GM18517 (cell line): ENCODE data around the gene RAI1.
A peak's percentile ranks its signal among the peaks of the same experiment; 100 is the strongest.

Experiments used
- ATAC-seq: cut with Tn5 transposase; IDR thresholded peaks from one replicate; pipeline ENCODE4 v1.9.1; 2021; ENCODE audit warnings: mild to moderate bottlenecking, moderate library complexity; ENCODE audit not compliant: unreplicated experiment

Gene RAI1

DNA sequence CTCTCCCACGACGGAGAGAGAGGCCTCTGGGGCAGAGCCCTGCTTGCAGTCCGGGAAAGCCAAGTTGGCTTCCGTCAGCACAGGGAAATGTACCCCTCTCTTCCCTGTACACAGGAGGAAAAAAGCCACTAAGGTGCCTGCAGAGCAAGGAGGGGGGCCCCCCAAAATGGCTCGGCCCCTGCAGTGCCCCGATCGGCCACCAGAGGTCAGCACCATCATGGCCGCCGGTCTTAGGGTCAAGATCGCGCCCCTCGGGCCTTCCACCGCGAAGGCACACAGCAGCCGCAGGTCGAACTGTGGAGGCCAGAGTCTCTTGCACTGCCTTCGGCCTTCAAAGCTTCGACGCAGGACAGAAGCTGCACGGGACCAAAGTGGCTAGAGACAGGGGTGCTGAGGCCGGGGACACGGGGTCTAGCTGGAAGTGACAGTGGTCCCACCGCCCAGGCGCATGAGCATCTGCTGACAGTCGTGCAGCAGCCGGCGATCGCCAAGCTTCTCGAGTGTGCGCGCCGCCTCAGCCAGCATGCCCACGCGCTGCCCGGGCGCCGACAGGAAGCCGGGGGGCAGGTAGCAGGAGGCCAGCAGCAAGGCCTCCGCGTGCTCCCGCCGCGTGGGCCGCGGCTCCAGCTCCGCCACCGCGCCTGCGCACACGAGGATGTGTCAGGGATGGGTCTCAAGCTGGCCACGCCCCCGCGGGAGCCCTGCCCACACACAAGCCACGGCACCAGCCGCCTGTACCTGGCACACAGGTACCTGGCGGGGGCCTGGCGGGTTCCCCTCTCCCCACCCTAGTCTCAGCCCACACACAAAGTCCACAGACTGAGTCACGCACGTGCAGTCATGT lies 131.2 kb downstream of the RAI1 start:
- ATAC-seq: no peak

DNA sequence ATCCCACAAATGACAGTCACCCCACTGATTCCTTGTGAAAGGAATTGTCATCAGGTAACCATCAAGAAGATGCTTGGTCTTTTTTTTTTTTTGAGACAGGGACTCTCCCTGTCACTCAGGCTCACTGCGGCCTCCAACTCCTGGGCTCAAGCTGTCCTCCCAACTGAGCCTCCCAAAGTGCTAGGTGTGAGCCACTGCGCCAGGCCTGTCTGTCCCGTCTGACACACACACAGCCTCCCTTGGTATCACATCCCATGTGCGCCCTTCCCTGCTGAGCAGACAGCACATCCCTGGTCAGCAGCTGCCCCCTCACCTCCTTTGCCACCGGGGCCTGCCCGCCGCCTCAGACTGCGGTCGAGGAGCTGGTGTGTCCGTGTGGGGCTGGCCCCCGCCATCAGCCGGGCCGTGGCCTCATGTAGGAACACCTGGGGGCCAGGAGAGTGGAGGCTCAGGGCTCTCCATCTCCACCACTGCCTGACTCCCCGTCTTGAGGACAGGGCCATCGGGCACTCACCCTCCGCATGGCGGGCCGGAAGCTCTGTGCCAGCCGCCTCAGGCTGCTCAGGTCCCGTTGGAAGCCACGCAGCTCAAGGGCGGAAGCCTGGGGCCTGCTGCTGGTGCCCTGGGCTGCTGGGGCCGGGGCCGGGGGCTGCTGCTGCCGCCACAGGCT lies 131.9 kb downstream of the RAI1 start:
- ATAC-seq: no peak

DNA sequence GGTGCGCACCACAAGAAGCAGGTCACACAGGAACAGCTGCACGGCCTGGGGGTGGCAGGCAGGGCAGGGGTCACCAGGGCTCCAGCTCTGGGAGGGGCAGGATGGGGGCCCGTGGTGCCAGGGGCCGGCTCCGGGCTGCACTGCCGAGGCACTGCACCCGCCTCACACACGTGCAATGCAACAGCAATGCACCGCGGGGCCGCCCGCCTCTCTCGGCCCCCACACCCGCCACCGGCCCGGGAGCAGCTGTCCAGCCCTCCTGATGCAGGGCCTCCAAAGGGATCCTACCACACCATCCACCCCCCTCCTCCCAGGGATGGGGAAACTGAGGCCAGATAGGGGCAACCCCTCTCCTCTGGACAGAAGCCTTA lies 132.5 kb downstream of the RAI1 start:
- no peak for ATAC-seq

DNA sequence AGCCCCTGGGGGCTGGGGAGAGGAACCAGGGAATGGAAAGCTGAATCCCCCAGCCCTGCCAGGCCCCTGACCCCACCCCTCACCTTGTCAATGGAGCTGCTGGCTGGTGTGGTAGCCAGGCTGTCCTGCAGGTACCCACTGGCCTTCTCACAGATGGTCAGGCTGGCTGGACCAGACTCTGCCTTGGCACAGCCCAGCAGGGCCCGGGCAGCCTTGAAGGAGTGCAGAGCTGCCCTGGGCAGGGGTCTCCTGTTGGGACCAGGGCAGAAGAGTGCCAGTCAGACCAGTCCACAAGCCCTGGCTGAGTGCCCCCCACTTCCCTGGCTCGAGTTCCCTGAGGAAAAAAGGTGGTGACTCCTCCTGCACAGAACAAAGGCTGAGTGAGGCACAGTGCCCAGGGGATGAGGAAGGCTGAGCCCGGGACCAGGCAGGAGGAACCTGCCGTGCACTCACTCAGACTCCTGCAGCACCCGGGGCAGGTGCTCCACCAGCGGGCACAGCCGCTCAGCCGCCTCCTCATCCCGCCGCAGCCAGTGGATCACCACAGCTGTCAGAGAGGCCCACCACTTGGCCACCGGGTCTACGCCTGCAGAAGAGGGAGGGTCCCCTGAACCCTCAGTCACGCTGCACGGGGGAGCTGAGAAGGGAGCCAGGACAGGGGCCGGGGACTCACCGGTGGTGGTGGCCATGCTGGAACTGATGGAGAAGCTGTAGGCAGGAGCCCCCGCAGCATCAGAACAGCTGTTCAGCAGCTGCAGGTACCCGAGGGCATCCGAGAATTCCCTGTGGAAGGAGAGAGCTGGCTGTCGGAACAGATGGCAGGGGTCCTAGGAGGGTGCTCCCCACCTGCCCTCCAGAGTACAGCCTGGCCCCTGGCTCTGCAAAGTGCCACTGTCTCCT lies 133.2 kb downstream of the RAI1 start:
- no peak for ATAC-seq

DNA sequence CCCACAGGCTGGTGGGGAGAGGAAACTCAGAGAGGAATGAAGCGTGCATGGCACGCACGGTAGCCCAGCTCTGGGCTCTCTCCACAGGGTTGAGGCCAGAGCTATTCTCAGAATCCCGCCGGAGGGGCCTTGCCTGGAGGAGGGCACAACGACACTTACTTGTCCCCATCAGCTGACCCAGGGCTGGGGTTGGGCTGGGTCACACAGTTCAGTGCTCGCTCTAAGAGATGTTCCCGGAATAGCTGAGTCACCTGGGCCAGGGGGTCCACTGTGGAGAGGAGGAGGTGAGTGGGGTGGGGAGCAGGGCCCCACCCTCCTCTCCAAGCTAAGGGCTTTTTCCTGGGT lies 133.8 kb downstream of the RAI1 start:
- no peak for ATAC-seq

DNA sequence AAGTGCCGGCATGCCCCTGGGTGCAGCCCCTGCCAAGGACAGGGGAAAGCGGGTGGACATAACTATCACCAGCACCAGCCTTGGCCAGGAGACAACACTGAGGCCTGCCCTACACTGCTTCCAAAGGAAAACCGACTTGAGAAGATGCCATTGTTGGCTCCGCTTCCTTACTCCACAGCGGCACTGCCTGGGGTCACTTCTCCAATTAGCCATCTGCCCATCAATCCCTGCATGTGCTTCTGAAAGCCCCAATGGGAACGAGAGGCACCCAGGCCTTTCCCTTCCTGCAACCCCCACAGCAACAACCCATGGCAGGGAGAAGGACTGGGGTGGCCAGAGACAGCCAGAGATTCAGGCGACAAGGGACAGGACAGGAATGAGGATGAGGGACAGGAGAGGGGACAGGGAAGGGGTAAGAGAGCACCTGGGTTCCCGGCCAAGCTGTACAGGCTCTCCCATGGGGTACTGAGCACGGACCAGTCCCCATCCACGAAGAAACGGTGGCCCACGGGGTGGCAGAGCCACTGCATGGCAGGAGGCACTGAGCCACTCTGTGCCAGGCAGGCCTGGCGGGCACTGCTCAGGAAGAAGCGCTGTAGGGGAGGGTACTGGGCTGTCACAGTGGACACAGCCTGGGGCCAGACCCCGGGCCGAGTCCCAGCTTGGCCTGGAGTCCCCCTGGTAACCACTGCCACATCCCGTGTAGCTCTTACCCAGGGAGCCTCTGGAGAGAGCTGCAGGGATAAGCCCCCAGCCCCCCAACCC lies 134.4 kb downstream of the RAI1 start:
- no peak for ATAC-seq

DNA sequence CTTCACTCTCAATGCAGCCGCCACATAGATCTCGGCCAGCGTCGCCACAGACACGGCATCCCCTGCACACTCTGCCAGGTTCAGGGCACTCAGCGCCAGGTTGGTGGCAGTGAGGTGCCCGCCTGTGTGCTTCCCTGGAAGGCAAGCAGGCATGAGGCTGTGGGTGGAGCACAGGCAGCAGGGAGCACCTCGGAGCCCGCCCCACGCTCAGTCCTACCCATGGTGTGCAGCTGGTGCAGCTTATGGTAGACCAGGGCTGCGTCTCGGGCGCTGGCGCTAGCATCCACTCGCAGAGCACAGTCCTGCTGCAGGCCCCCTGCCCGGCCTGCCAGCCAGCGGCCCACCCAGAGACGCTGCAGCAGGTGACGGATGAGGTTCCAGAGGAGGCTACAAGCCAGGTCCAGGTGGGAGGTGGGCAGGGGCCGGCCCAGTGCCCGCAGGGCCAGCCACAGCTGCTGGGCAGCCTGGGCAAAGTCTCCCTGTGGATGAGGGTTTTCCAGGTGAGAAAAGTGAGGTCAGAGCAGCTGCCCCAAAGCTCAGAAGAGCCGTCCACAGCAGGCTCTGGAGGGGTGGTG lies 135.1 kb downstream of the RAI1 start:
- no peak for ATAC-seq

DNA sequence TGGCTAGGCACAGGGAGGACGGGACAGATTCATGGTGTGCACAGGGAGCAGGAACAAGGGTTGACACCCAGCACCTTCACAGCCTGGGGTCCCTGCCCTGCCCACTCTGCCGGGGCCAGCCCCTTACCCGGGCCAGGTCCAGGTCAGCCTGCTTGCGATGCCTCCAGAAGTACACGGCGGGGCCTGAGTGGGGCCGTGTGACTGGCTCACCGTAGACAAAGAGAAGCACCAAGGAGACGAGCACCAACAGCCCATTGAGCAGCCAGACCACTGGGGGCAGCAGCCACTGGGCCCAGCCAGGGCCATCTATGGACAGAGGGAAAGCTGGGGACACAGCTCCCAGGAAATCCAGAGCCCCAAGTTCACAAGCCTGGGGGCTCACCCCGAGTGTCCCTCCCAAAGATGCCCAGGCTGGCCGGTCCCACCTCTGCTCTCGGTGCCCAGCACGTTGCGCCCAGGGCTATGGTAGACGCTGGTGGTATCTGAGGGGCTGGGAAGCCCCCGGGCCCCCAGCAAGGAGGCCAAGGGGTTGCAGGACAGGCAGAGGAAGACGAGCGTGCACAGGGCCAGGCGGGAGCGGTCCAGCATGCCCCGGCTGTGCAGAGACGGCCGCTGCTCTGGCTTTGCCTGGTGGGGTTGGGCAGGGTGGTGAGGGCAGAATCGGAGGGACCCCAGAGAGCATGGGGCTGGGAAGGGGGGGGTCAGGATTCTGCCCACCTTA lies 135.7 kb downstream of the RAI1 start:
- no peak for ATAC-seq

DNA sequence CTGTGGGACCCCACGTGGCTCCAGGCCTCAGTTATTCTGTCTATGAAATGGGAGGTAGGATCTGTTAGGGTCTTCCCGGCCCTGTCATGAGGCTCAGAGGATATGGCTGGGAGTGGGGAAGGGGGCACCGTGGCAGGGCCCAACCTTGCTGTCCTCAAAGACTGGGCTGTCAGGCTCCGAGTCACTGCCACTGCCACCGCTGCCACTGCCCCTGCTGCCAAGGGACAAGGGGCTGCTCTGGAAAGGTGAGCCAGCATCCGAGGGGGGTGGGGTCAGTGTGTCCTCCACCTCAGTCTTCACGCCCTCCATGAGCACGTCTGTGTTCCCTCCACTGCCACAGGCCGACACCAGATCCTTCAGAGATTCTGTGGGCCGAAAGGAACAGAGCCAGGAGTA lies 136.3 kb downstream of the RAI1 start:
- no peak for ATAC-seq

DNA sequence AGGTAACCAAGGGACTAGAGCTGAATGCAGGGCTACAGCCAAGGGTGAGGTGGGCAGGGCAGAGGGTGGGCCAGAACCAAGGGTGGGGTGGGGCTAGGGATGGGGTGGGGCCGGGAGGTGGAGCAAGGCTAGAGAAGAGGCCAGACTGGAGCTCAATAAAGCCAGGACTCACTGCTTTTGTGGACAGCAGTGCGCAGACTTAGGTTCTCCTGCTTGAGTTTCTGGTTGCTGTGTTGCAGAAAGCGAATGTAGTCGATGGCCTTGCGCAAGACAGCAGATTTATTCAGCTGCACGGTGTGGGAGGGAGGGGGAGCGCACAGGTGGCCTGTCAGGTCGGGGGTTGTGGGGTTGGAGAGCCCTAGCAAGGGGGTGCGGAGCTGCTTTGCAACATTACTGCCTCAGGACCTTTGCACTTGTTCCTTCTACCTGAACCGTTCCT lies 136.8 kb downstream of the RAI1 start:
- ATAC-seq: no peak

DNA sequence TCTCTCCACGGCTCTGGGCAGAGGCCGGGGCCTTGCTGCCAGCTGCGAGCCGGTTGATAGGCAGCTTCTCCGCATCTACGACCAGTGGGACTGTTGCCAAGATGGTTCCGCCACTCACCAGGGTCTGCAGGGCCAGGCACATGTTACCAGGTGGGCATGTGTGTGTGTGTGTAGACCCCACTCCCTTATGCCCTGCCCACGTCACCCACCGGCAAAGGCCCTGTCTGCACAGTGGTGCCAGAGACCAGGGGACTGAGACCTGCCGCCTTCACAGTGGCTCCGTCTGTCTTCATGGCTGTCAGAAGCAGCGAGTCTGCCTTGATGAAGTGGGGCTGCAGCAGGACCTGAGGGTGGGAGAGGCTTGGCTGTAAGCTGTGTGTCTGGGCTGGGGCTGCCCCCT lies 137.9 kb downstream of the RAI1 start:
- no peak for ATAC-seq

DNA sequence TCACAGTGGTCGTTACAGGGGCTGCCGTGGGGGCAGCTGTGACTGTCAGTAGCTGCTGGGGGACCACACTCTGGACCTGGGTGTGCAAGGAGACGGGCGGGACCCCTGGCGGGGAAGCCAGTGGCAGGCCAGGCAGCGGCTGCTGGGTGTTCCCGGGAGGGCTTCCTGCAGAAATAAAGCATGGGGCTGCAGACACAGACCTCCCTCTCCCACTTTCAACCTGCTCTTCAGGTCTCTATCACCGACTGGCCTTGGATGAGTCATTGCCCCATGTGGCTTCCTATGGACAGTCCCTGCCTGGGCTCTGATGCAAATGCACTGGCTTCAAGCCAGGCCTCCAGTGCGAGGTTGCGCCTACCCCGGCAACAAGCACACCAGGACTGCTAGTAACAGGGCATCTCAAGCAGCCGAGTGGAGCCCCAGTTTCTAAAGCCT lies 138.3 kb downstream of the RAI1 start:
- no peak for ATAC-seq

DNA sequence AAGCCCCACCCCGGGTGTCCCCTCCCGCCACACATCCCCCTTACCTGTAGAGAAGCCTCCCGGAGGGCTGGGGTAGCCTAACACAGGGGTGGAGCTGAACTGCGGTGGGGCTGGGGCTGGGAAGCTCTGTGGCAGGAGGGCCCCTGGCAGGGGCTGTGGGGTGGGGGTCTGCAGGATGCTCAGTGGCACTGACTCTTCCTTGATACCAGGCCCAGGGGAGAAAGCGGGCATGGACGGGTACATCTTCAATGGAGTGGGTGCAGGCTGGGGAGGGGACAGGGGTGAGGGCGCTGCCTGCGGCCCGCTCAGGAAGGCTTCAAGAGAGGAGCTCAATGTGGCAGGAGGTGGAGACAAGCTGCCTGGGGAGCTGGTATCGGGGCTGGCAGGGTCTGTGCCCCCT lies 138.8 kb downstream of the RAI1 start:
- ATAC-seq: no peak

DNA sequence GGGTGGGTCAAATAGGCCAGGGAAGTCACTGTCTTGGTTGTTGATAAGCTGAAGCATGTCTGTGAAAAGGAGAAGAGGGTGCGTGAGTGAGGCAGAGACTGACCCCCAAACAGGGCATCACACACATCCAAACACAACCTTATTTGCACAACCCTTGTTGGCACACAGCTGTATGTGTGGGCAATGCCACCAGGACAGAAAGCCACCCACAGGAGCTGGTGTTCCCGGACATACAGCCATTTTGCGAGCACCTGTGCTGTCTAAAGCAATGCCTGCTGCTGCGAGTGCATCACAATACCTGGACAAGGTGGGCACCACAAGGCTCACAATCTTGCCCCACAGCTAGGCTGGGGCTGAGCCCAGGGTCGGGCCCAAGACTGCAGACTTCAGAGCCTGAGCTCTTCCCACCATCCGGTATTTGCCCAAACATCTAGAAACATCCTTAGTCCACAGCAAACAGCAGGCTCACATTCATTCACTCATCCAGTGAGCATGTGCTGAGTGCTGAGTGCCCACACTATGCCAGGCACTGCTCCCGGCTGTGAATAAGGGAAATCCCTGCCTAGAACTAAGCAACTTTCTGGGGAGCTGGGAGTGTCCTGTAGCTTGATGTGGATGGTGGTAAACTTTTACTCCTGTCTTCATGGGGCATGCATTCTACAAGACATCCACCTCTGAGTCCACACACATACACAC lies 139.4 kb downstream of the RAI1 start:
- ATAC-seq: no peak

DNA sequence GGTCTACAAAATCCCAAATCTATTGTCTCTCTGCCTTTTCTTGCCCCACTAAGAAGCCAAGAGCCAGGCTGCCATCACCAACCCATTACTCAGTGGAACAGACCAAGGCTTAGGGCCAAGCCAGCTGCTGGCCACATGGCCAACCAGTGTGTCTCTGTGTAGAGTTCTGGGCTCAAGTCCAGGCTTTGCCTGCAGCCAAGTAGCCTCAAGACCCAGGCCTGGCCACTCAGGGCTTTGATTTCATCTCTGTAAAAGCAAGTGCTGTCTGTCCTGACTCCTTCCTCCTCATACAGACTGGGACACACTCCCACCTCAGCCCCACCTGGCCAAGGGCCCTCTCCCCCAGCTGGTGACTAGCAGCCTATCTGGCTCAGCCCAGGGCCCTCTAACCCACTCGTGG lies 140.9 kb downstream of the RAI1 start:
- ATAC-seq: no peak

DNA sequence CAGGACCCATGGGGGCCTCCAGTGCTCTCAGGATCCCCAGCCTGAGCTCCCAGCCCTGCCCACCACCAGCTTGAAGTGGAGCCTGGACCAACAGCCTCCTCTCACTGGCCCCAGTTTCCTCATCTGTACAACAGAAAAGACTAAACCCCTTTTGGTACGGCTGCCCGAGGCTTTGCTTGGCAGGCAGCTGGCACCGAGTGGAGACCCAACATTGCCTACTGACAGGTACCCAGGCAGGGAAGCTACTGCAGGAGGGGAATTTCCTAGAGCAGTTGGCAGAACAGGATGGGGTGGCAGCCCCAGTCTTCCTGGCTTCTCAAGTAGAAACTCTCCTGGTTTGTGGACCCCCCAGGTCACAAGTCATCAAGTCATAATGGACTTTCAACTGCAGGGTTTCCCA lies 141.4 kb downstream of the RAI1 start:
- ATAC-seq: no peak

DNA sequence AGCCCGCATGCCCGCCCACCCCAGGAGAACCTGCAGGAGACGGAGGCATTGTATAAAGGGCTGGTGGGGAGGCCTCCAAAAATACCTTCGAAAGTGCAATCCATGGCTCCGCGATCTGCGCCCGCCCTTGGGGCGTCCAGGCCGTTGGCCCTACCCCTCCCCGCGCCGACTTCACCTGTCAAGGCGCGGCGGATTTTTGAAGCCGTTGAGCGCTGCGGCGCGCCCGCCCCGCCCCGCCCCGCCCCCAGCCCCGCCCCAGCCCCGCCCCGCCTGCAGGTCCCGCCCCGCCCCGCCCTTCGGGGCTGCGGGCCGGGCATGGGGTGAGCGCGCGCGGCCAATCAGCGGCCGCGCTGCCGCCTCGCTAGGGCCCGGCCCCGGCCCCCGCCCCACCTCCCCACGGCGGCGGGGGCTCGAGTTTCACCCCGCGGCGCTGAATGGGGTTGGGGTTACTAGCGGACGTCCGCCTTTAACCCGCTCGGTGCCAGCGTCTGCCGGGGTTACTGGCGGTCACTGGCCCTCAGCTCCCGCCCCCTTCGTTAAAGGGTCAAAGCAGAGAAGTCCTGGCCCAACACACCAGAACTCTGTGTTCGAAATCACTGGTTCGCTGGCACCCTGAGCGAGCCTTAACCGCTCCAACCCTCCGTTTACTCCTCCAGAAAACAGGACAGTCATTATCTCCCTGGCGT lies 142.3 kb downstream of the RAI1 start:
- peak; percentile 53 for ATAC-seq

DNA sequence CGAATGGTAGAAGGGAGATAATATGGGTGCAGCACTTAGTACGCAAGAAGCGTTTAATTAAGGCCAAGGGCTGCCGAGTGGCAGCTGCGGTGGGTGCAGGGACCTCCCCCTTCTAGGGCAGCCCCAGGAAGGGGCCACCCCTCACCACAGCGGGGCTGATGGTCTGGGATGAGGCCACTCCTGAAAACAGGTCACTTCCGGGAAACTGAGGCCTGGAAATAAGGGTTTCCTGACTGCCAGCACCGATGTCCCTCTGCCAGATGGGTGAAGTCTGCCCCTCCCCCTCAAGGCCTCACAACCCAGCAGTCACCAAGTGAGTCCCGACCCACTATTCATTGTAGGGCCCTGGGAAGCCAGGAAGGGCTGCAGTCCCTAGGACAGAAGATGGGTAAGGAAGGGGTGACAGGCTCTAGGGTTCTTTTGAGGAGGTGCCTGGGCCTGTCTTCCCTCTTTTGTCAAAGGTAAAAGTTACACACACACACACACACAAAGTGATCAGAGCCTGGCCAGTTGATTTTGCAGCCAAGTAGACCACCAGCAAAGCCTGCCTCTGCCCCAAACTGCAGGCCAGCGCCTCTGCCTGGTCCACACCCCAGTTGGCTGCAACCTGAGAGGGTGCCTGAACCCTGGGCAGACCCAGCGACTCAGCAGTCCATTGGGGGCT lies 143.0 kb downstream of the RAI1 start:
- ATAC-seq: no peak
